PC-9 (cell line): ENCODE measurements around the gene ITGA8. TPM values are rescaled to one million over a fixed set of nuclear protein-coding genes. Genes with fewer than 3 reads are reported as not detected.

Source experiments
- BruUV-seq: library from RNA; stranded (reverse); fragments of 400-500 nt; replicated peaks from 2 replicates; lab custom pipeline; 2021; lab: Mats Ljungman, UMichigan
- CTCF ChIA-PET: fragments of 300-600 bp; sonication (Branson Sonifier 250); formaldehyde crosslinking; loops from one replicate; lab custom pipeline; 2022; ENCODE audit warnings: antibody characterized with exemption; lab: Charles Lee
- POLR2A ChIA-PET: fragments of 300-600 bp; sonication (Branson Sonifier 250); formaldehyde crosslinking; loops from one replicate; lab custom pipeline; 2022; ENCODE audit warnings: antibody characterized with exemption; ENCODE audit not compliant: unreplicated experiment; lab: Charles Lee
- DNase-seq, 2 experiments: peaks; one replicate each; pipeline versions ENCODE4 v3.0.0 to v3.0.0-alpha.2; 2015 to 2022; ENCODE audit warnings: mixed read lengths in 1 of 2
- H2AFZ ChIP-seq: fragments of 200-600 bp; sonication (generic); 2 replicates; pipeline ENCODE4 v1.8.1; 2017; ENCODE audit warnings: antibody characterized with exemption
- H3F3A ChIP-seq: fragments of 200-600 bp; sonication (generic); 2 replicates; pipeline ENCODE4 v1.8.1; 2017; ENCODE audit warnings: antibody characterized with exemption, mild to moderate bottlenecking, low read depth; ENCODE audit not compliant: insufficient read depth
- H3K27ac ChIP-seq: fragments of 200-600 bp; sonication (generic); 2 replicates; pipeline ENCODE4 v1.6.1; 2016; ENCODE audit warnings: mixed run types
- H3K27me3 ChIP-seq: fragments of 200-600 bp; sonication (generic); 2 replicates; pipeline ENCODE4 v1.6.1; 2016; ENCODE audit warnings: low read depth, mixed run types; ENCODE audit not compliant: insufficient read depth
- H3K36me3 ChIP-seq: fragments of 200-600 bp; sonication (generic); 2 replicates; pipeline ENCODE4 v1.6.1; 2016; ENCODE audit warnings: low read depth, mixed run types
- H3K4me1 ChIP-seq: fragments of 200-600 bp; sonication (generic); replicated peaks from 2 replicates; pipeline ENCODE4 v1.6.1; 2016; ENCODE audit warnings: mixed run types; ENCODE audit not compliant: insufficient read depth
- H3K4me2 ChIP-seq: fragments of 200-600 bp; sonication (generic); 2 replicates; pipeline ENCODE4 v1.6.1; 2017; ENCODE audit warnings: mixed run types
- H3K4me3 ChIP-seq: fragments of 200-600 bp; sonication (generic); 2 replicates; pipeline ENCODE4 v1.6.1; 2016; ENCODE audit warnings: mixed run types
- H3K79me2 ChIP-seq: fragments of 200-600 bp; sonication (generic); 2 replicates; pipeline ENCODE4 v1.6.1; 2017; ENCODE audit warnings: low read depth, mixed run types
- H3K9me2 ChIP-seq: fragments of 200-600 bp; sonication (generic); 2 replicates; pipeline ENCODE4 v1.8.1; 2017; ENCODE audit warnings: mild to moderate bottlenecking; ENCODE audit not compliant: insufficient read depth
- H3K9me3 ChIP-seq: fragments of 200-600 bp; sonication (generic); 2 replicates; pipeline ENCODE4 v1.8.1; 2016; ENCODE audit warnings: low read depth; ENCODE audit not compliant: insufficient read depth
- H4K20me1 ChIP-seq: fragments of 200-600 bp; sonication (generic); 2 replicates; pipeline ENCODE4 v1.8.1; 2017; ENCODE audit not compliant: insufficient read depth
- EZH2 ChIP-seq: fragments of 200-600 bp; sonication (generic); IDR thresholded peaks from 2 replicates; pipeline ENCODE4 v1.8.0; 2017; ENCODE audit warnings: antibody characterized with exemption, low read depth
- intact Hi-C: fragments of 100-400 bp; cut with micrococcal nuclease; formaldehyde crosslinking; loops from one replicate; pipeline ENCODE4 v1.10.0; 2022; ENCODE audit not compliant: unreplicated experiment
- total RNA-seq: library from RNA; stranded (reverse); gene quantifications from 2 replicates; pipeline ENCODE4 v1.2.3, GENCODE V29; 2021
- TF ChIP-seq, protein P1 (sequence below): fragments of 200-600 bp; sonication (generic); conservative IDR thresholded peaks from 2 replicates; pipeline ENCODE4 v1.6.1; 2017; ENCODE audit warnings: mixed run types, antibody characterized with exemption, mild to moderate bottlenecking, moderate library complexity

ITGA8 gene
- total RNA-seq, 1 experiment from 2014 or later = not detected

DNA sequence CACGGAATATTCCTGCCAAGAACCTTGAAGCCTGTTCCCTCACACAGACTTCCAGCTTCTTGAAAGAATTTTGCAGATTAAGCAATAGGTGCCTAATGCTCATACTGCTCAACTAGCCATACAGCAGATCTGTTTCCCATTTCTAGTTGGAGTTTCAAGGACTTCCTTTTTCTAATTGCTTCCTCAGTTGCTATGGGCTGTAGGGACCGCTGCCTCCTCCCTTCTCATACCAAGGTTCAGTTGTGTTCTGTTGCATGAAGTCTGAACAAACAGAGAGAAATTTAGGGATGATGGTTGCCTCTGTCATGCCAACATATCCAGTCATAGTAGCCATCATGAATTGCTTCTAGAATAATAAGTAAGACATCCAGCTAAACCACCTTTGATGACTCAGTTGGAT is 6.8 kb downstream of the ITGA8 start:
- H3K36me3 ChIP-seq = no peaks in the 10 kb centered on the region
- no peak overlapping the region for H2AFZ ChIP-seq
- TF ChIP-seq EZH2 = no peak
- TF ChIP-seq, protein P1, sequence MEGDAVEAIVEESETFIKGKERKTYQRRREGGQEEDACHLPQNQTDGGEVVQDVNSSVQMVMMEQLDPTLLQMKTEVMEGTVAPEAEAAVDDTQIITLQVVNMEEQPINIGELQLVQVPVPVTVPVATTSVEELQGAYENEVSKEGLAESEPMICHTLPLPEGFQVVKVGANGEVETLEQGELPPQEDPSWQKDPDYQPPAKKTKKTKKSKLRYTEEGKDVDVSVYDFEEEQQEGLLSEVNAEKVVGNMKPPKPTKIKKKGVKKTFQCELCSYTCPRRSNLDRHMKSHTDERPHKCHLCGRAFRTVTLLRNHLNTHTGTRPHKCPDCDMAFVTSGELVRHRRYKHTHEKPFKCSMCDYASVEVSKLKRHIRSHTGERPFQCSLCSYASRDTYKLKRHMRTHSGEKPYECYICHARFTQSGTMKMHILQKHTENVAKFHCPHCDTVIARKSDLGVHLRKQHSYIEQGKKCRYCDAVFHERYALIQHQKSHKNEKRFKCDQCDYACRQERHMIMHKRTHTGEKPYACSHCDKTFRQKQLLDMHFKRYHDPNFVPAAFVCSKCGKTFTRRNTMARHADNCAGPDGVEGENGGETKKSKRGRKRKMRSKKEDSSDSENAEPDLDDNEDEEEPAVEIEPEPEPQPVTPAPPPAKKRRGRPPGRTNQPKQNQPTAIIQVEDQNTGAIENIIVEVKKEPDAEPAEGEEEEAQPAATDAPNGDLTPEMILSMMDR = no peak
- H3K4me3 ChIP-seq = no peak overlapping the region
- no peak overlapping the region for H3K27ac ChIP-seq
- H3K4me2 ChIP-seq = no peak overlapping the region
- H3K79me2 ChIP-seq = no peaks in the 10 kb centered on the region
- no peaks in the 10 kb centered on the region for H3F3A ChIP-seq
- BruUV-seq = no TSS peak
- POLR2A ChIA-PET = no interaction called here
- DNase-seq = no peak
- H4K20me1 ChIP-seq = no peaks in the 10 kb centered on the region
- H3K9me2 ChIP-seq = no peaks in the 10 kb centered on the region
- CTCF ChIA-PET = no interaction called here
- no peaks in the 10 kb centered on the region for H3K4me1 ChIP-seq
- intact Hi-C loops = no loop called here
- H3K27me3 ChIP-seq = peaks cover 8% of the 10 kb centered on the region
- H3K9me3 ChIP-seq = no peaks in the 10 kb centered on the region

DNA sequence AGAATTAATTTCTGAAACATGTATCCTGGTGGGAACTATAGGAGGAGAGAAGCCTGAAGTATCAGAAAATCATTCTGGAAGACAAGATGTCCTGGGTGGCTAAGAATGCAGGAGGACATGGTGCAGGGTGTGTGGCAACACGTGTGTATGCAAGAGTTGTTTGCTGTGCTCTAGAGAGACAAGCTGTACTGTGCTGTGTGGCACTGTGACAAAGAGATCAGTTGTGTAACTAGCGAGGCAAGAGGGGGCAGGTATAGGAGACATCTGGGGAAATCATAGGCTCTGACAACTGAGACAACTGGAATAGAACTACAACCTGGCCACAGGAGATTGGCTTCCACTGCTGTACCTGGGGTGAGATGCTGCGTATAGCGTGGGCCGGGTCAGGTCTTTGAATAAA is 9.3 kb downstream of the ITGA8 start:
- BruUV-seq = no TSS peak
- CTCF ChIA-PET = no interaction called here

DNA sequence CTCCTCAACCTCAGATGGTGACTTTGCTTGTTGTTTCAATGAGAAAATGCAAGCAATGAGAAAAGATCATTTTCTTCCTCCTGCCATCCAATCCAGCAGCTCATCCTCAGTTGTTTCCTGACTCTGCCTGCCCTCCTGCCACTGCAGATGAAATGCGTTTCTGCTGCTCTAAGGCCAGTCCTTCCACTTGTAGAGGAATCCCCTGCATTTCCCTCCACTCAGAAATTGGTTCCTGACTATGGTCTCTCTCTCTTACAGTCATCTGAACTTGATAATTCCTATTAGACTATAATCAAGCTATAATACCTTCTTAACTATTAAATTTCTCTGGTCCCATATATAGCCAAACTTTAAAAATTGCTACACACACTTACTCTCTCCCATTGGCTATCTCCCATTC is 14.4 kb downstream of the ITGA8 start:
- H3K27me3 ChIP-seq = no peaks in the 10 kb centered on the region; the same call in 1 of the 2 replicates
- no peak overlapping the region for H3K4me2 ChIP-seq
- no peaks in the 10 kb centered on the region for H3K9me2 ChIP-seq
- no peak for DNase-seq
- intact Hi-C loops = no loop called here
- no peaks in the 10 kb centered on the region for H3F3A ChIP-seq
- no peaks in the 10 kb centered on the region for H3K9me3 ChIP-seq
- H3K27ac ChIP-seq = no peak overlapping the region
- H2AFZ ChIP-seq = no peak overlapping the region
- no peak for TF ChIP-seq EZH2
- TF ChIP-seq, protein P1 = no peak
- H3K79me2 ChIP-seq = no peaks in the 10 kb centered on the region
- H3K4me1 ChIP-seq = no peaks in the 10 kb centered on the region
- BruUV-seq = no TSS peak
- no peaks in the 10 kb centered on the region for H4K20me1 ChIP-seq
- ChIA-PET POLR2A (no interaction called here), CTCF (no interaction called here)
- H3K36me3 ChIP-seq = no peaks in the 10 kb centered on the region
- no peak overlapping the region for H3K4me3 ChIP-seq

More for the DNA sequence above, 9.3 kb downstream of the ITGA8 start:
- no peak overlapping the region for H3K4me3 ChIP-seq
- no peaks in the 10 kb centered on the region for H3K9me2 ChIP-seq
- intact Hi-C loops = no loop called here
- DNase-seq = no peak
- H3K4me1 ChIP-seq = no peaks in the 10 kb centered on the region
- H3K27ac ChIP-seq = no peak overlapping the region
- H3K27me3 ChIP-seq = peaks cover 5% of the 10 kb centered on the region; the same call in 1 of the 2 replicates
- H3F3A ChIP-seq = no peaks in the 10 kb centered on the region
- no peaks in the 10 kb centered on the region for H3K9me3 ChIP-seq
- H3K4me2 ChIP-seq = no peak overlapping the region
- POLR2A ChIA-PET = no interaction called here
- TF ChIP-seq EZH2 = no peak
- TF ChIP-seq, protein P1 = no peak
- H3K79me2 ChIP-seq = no peaks in the 10 kb centered on the region
- H4K20me1 ChIP-seq = no peaks in the 10 kb centered on the region
- no peak overlapping the region for H2AFZ ChIP-seq
- H3K36me3 ChIP-seq = no peaks in the 10 kb centered on the region
